IMR-90 (cell line): Measurements from ENCODE around the gene INPP5A. TPM values are rescaled to one million over a fixed set of nuclear protein-coding genes. Genes with fewer than 3 reads are reported as not detected.
A peak's percentile ranks its signal among the peaks of the same experiment; 100 is the strongest.

Experiments
- ATAC-seq: fragments of 200-7000 bp; cut with Tn5 transposase; 2 replicates; pipeline ENCODE4 v1.9.1; 2020; ENCODE audit warnings: low read depth, mild to moderate bottlenecking, moderate library complexity
- BruUV-seq: library from RNA; stranded (reverse); fragments of 400-500 nt; replicated peaks from 2 replicates; lab custom pipeline; 2021; lab: Mats Ljungman, UMichigan
- CTCF ChIA-PET: fragments of 300-600 bp; formaldehyde crosslinking; extraction: SDS; loops from one replicate; lab custom pipeline; 2021; ENCODE audit warnings: antibody characterized with exemption; lab: Yijun Ruan, JAX
- POLR2A ChIA-PET: fragments of 300-600 bp; sonication (Branson Sonifier 250); formaldehyde crosslinking; loops from one replicate; lab custom pipeline; 2022; ENCODE audit warnings: antibody characterized with exemption; ENCODE audit not compliant: unreplicated experiment; lab: Charles Lee
- DNase-seq: peaks from one replicate; pipeline ENCODE4 v3.0.0; 2013
- H2AFZ ChIP-seq: replicated peaks from 2 replicates; pipeline ENCODE3; 2013; ENCODE audit warnings: low read length, mild to moderate bottlenecking; ENCODE audit not compliant: poor library complexity
- H2AK5ac ChIP-seq: 2 replicates; pipeline ENCODE4 v1.6.1; 2013; ENCODE audit warnings: low read depth, low read length, inconsistent platforms
- H2AK9ac ChIP-seq: replicated peaks from 2 replicates; pipeline ENCODE3; 2013; ENCODE audit warnings: mild to moderate bottlenecking, low read depth, low read length, moderate library complexity; ENCODE audit not compliant: poor library complexity
- H2BK120ac ChIP-seq: 2 replicates; pipeline ENCODE4 v1.6.1; 2013; ENCODE audit warnings: low read depth, low read length, inconsistent platforms
- H2BK15ac ChIP-seq: 3 replicates; pipeline ENCODE4 v1.6.1; 2013; ENCODE audit warnings: low read depth, low read length, inconsistent platforms
- H2BK20ac ChIP-seq: 2 replicates; pipeline ENCODE4 v1.6.1; 2013; ENCODE audit warnings: low read depth, mild to moderate bottlenecking, inconsistent platforms, low read length, moderate library complexity
- H2BK5ac ChIP-seq: 2 replicates; pipeline ENCODE4 v1.6.1; 2013; ENCODE audit warnings: mild to moderate bottlenecking, low read depth, low read length, inconsistent platforms; ENCODE audit not compliant: poor library complexity, severe bottlenecking
- H3K14ac ChIP-seq: replicated peaks from 2 replicates; pipeline ENCODE4 v1.6.1; 2013; ENCODE audit warnings: low read depth, low read length, inconsistent platforms
- H3K18ac ChIP-seq: 2 replicates; pipeline ENCODE4 v1.6.1; 2013; ENCODE audit warnings: low read depth, low read length, control low read depth
- H3K23ac ChIP-seq: 2 replicates; pipeline ENCODE4 v1.6.1; 2013; ENCODE audit warnings: low read depth, low read length, inconsistent platforms
- H3K27ac ChIP-seq: 2 replicates; pipeline ENCODE4 v1.5.1; 2013; ENCODE audit warnings: mild to moderate bottlenecking, control low read depth, low read length; ENCODE audit not compliant: insufficient read depth
- H3K27me3 ChIP-seq: 2 replicates; pipeline ENCODE4 v1.6.1; 2013; ENCODE audit warnings: low read length; ENCODE audit not compliant: control insufficient read depth, insufficient read depth
- H3K36me3 ChIP-seq: 2 replicates; pipeline ENCODE4 v1.6.1; 2013; ENCODE audit warnings: low read length, mixed read lengths; ENCODE audit not compliant: control insufficient read depth, insufficient read depth
- H3K4ac ChIP-seq: 2 replicates; pipeline ENCODE4 v1.6.1; 2013; ENCODE audit warnings: low read depth, low read length, inconsistent platforms
- H3K4me1 ChIP-seq: 2 replicates; pipeline ENCODE4 v1.6.1; 2013; ENCODE audit warnings: low read length, mixed read lengths; ENCODE audit not compliant: control insufficient read depth, insufficient read depth
- H3K4me2 ChIP-seq: 2 replicates; pipeline ENCODE4 v1.6.1; 2013; ENCODE audit warnings: low read depth, mild to moderate bottlenecking, control low read depth, low read length, moderate library complexity
- H3K4me3 ChIP-seq: 2 replicates; pipeline ENCODE4 v1.5.1; 2013; ENCODE audit warnings: low read depth, mild to moderate bottlenecking, control low read depth, low read length, moderate library complexity; ENCODE audit not compliant: insufficient read depth
- H3K56ac ChIP-seq: 2 replicates; pipeline ENCODE4 v1.6.1; 2013; ENCODE audit warnings: low read length, inconsistent platforms; ENCODE audit not compliant: insufficient read depth; ENCODE audit errors: extremely low read depth
- H3K79me1 ChIP-seq, 2 experiments: 2 replicates each; pipeline ENCODE4 v1.6.1; 2013; ENCODE audit warnings: low read length in 2 of 2, inconsistent platforms in 1 of 2, low read depth in 1 of 2
- H3K9ac ChIP-seq: 2 replicates; pipeline ENCODE4 v1.6.1; 2013; ENCODE audit warnings: low read depth, low read length, control low read depth
- H3K9me1 ChIP-seq: 2 replicates; pipeline ENCODE4 v1.6.1; 2013; ENCODE audit warnings: low read length, inconsistent platforms; ENCODE audit not compliant: insufficient read depth
- H3K9me3 ChIP-seq: 2 replicates; pipeline ENCODE4 v1.6.1; 2013; ENCODE audit warnings: low read length; ENCODE audit not compliant: control insufficient read depth, insufficient read depth
- H4K20me1 ChIP-seq: 2 replicates; pipeline ENCODE4 v1.6.1; 2013; ENCODE audit warnings: low read length, inconsistent platforms; ENCODE audit not compliant: insufficient read depth
- H4K5ac ChIP-seq: 2 replicates; pipeline ENCODE4 v1.6.1; 2013; ENCODE audit warnings: mild to moderate bottlenecking, low read depth, low read length, control low read depth
- H4K8ac ChIP-seq, 2 experiments: 2 replicates each; pipeline ENCODE4 v1.6.1; 2013; ENCODE audit warnings: low read depth in 2 of 2, low read length in 2 of 2, control low read depth in 1 of 2, inconsistent platforms in 1 of 2
- H4K91ac ChIP-seq: 2 replicates; pipeline ENCODE4 v1.6.1; 2013; ENCODE audit warnings: low read depth, low read length, inconsistent platforms; ENCODE audit not compliant: insufficient read depth
- BHLHE40 ChIP-seq: fragments of 150-350 bp; IDR thresholded peaks from 2 replicates; pipeline ENCODE4 v1.6.1; 2016; ENCODE audit warnings: mild to moderate bottlenecking, low read depth, low read length
- CHD1 ChIP-seq: IDR thresholded peaks from 2 replicates; pipeline ENCODE4 v1.6.1; 2012; ENCODE audit warnings: low read depth, low read length, improper control_type of control experiment
- CTCF ChIP-seq: conservative IDR thresholded peaks from 2 replicates; pipeline ENCODE4 v1.5.1; 2012; ENCODE audit warnings: mild to moderate bottlenecking, low read depth, low read length, improper control_type of control experiment
- ELK1 ChIP-seq: fragments of 150-350 bp; IDR thresholded peaks from 2 replicates; pipeline ENCODE4 v1.6.1; 2016; ENCODE audit warnings: low read depth, mild to moderate bottlenecking, low read length, moderate library complexity, borderline replicate concordance
- MAZ ChIP-seq: IDR thresholded peaks from 2 replicates; pipeline ENCODE4 v1.6.1; 2012; ENCODE audit warnings: low read depth, mild to moderate bottlenecking, low read length, improper control_type of control experiment, moderate library complexity, borderline replicate concordance
- POLR2A ChIP-seq: IDR thresholded peaks from 2 replicates; pipeline ENCODE4 v1.6.1; 2012; ENCODE audit warnings: mild to moderate bottlenecking, low read depth, low read length
- RAD21 ChIP-seq: IDR thresholded peaks from 2 replicates; pipeline ENCODE4 v1.6.1; 2012; ENCODE audit warnings: low read length, improper control_type of control experiment
- RCOR1 ChIP-seq: IDR thresholded peaks from 2 replicates; pipeline ENCODE4 v1.6.1; 2012; ENCODE audit warnings: mild to moderate bottlenecking, low read length, improper control_type of control experiment; ENCODE audit not compliant: insufficient replicate concordance
- RFX5 ChIP-seq: IDR thresholded peaks from 2 replicates; pipeline ENCODE4 v1.8.0; 2012; ENCODE audit warnings: low read depth, mild to moderate bottlenecking, low read length, moderate library complexity
- SMC3 ChIP-seq: fragments of 150-350 bp; IDR thresholded peaks from 2 replicates; pipeline ENCODE4 v1.6.1; 2016; ENCODE audit warnings: low read depth, mild to moderate bottlenecking, antibody characterized with exemption, low read length, moderate library complexity
- WGBS, 2 experiments: methylation state at CpG; one replicate each; pipeline versions ENCODE4 v1.1.5 to v1.1.7; 2013; ENCODE audit warnings: missing lambda C conversion rate in 2 of 2; ENCODE audit not compliant: insufficient read length in 1 of 2; ENCODE audit errors: extremely low coverage in 2 of 2; 5-methylcytosine and 5-hydroxymethylcytosine counted together
- dilution Hi-C: fragments of 300-500 bp; cut with HindIII; formaldehyde crosslinking; loops from one replicate; pipeline ENCODE4 v1.14.3; 2018; ENCODE audit warnings: low sequenced_read_pairs; ENCODE audit not compliant: unreplicated experiment
- in situ Hi-C: fragments of 300-500 bp; cut with MboI; formaldehyde crosslinking; loops from 3 replicates; pipeline ENCODE4 v1.14.3; 2019; ENCODE audit warnings: low sequenced_read_pairs, inconsistent platforms, mixed read lengths
- intact Hi-C: fragments of 100-400 bp; cut with micrococcal nuclease; formaldehyde crosslinking; loops from 2 replicates; pipeline ENCODE4 v1.10.0; 2022
- polyA plus RNA-seq, 3 experiments: library from polyadenylated mRNA; depleted of rRNA; stranded (reverse); fragments of >200 nt; gene quantifications; 2 replicates each; pipeline ENCODE4 v1.2.3, GENCODE V29; 2012; ENCODE audit warnings: low replicate concordance in 1 of 3
- total RNA-seq: library from RNA; depleted of rRNA; stranded (reverse); fragments of >200 nt; gene quantifications from 2 replicates; pipeline ENCODE4 v1.2.3, GENCODE V29; 2012

The INPP5A gene
- total and polyA plus RNA-seq, 2 of the 4 experiments (the other 2 are of a cell fraction): 21.4 to 36.7 TPM

- Histone ChIP-seq H3K9me1 (peaks cover 26% of the 10 kb centered on the region), H3K14ac (no peak overlapping the region), H4K20me1 (peaks cover 73% of the 10 kb centered on the region), H4K91ac (no peak overlapping the region), H3K18ac (no peak overlapping the region), H2BK15ac (no peak overlapping the region), H3K9ac (no peak overlapping the region), H2BK5ac (no peak overlapping the region), H3K4ac (no peak overlapping the region), H3K4me2 (no peak overlapping the region), H4K5ac (no peak overlapping the region), H4K8ac (no peak overlapping the region), H3K23ac (no peak overlapping the region), H2AK9ac (no peak overlapping the region), H3K36me3 (no peaks in the 10 kb centered on the region), H2BK120ac (no peak overlapping the region), H3K79me1 (peaks cover 4 to 63% of the 10 kb centered on the region in 2 experiments; a peak in 3 of 4 replicates), H2BK20ac (no peak overlapping the region), H3K9me3 (no peaks in the 10 kb centered on the region), H2AK5ac (no peak overlapping the region), H3K4me1 (peaks cover 24% of the 10 kb centered on the region), H2AFZ (no peak overlapping the region), H3K27me3 (peaks cover 2% of the 10 kb centered on the region; the same call in 1 of the 2 replicates), H3K27ac (no peak overlapping the region), H3K4me3 (no peak overlapping the region), H3K56ac (no peak overlapping the region)
- DNase-seq (peak; percentile 36), ATAC-seq (peak; percentile 21)
- ChIA-PET CTCF (no interaction called here), POLR2A (no interaction called here)
- TF ChIP-seq CHD1: no peak
- TF ChIP-seq BHLHE40: no peak
- no peak for TF ChIP-seq RCOR1
- no peak for TF ChIP-seq POLR2A
- TF ChIP-seq RAD21: no peak
- TF ChIP-seq RFX5: no peak
- TF ChIP-seq CTCF: no peak
- TF ChIP-seq SMC3: no peak
- TF ChIP-seq ELK1: no peak
- TF ChIP-seq MAZ: no peak
- WGBS, 2 experiments: 58% methylated on average over 3 of the region's 7 CpGs; no CpG with 5 or more reads in 1 of the 2 experiments
- dilution Hi-C loops: no loop called here
- intact Hi-C loops: no loop called here
- no TSS peak for BruUV-seq
- in situ Hi-C loops: no loop called here
Observed at GRCh38 chr10:132572545-132572937, 35.0 kb downstream of the INPP5A start.
